PC-3 (cell line): ENCODE data around the gene C11orf98.

Experiments
- EZH2 ChIP-seq: fragments of 300-600 bp; sonication (generic); IDR thresholded peaks from one replicate; pipeline ENCODE4 v1.6.1; 2017; ENCODE audit warnings: antibody characterized with exemption, mild to moderate bottlenecking, low read length; ENCODE audit not compliant: unreplicated experiment
- TF ChIP-seq, protein P1 (sequence below): fragments of 300-600 bp; sonication (generic); conservative IDR thresholded peaks from 2 replicates; pipeline ENCODE4 v1.5.1; 2017; ENCODE audit warnings: antibody characterized with exemption, low read depth, mild to moderate bottlenecking, low read length

DNA sequence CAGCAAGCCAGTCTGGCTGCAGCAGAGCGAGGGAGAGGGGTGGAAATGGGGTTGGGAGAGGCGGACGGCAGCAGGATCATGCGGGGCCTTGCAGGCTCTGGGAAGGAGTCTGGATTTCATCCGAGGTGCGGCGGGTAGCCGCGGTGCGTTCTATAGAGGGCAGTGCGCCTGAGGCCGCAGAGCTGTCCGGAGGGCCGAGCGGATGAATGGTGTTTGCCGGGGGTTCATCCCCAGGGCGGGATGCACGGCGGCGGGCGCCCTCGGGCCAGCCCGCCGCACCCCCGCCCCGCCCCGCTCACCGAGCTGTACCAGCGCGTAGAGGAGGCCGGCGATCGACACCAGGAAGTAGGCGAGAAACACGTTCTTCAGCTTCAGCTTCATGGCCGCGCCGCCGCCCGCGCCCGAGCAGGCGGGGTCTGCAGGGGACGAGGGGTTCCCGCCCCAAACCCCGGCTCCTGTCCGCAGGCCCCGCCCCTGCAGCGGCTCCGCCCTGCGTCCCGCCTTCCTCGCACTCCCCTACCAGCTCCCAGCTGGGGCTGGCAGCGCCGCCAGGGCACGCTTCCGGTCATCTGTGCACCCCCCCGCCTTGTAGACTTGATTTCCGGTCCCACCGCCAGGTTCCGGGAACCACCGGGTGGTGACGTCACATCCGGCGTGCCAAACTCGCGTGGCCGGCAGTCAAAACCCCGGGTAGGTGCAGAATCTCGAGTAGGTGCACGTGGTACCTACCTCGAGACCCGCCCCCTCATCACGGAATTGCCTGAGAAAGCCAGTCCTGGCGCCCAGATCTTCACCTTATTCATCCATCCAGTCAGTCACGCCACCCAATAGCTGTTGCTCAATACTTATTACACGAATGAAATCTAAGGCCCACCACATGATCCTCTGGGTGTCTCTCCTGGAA is 43.2 kb downstream of the C11orf98 start, which contains the start of gene B3GAT3:
- TF ChIP-seq, protein P1, sequence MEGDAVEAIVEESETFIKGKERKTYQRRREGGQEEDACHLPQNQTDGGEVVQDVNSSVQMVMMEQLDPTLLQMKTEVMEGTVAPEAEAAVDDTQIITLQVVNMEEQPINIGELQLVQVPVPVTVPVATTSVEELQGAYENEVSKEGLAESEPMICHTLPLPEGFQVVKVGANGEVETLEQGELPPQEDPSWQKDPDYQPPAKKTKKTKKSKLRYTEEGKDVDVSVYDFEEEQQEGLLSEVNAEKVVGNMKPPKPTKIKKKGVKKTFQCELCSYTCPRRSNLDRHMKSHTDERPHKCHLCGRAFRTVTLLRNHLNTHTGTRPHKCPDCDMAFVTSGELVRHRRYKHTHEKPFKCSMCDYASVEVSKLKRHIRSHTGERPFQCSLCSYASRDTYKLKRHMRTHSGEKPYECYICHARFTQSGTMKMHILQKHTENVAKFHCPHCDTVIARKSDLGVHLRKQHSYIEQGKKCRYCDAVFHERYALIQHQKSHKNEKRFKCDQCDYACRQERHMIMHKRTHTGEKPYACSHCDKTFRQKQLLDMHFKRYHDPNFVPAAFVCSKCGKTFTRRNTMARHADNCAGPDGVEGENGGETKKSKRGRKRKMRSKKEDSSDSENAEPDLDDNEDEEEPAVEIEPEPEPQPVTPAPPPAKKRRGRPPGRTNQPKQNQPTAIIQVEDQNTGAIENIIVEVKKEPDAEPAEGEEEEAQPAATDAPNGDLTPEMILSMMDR, result no peak
- no peak for TF ChIP-seq EZH2
